SK-N-SH (cell line): ENCODE data around the gene UFSP2.

Source experiments
- ELF1 ChIP-seq: IDR thresholded peaks from 2 replicates; pipeline ENCODE4 v1.4.0; 2012
- EP300 ChIP-seq, 2 experiments: IDR thresholded peaks; 2 replicates each; pipeline versions ENCODE4 v1.4.0 to v1.6.1; 2012; ENCODE audit warnings: borderline replicate concordance in 1 of 2, low read depth in 1 of 2, low read length in 1 of 2
- GABPA ChIP-seq: IDR thresholded peaks from 2 replicates; pipeline ENCODE4 v1.4.0; 2012; ENCODE audit warnings: low read depth, mild to moderate bottlenecking
- JUND ChIP-seq: IDR thresholded peaks from 2 replicates; pipeline ENCODE4 v1.4.0; 2012
- NFIC ChIP-seq: IDR thresholded peaks from 2 replicates; pipeline ENCODE4 v1.4.0; 2012; ENCODE audit warnings: borderline replicate concordance
- NRF1 ChIP-seq: IDR thresholded peaks from 2 replicates; pipeline ENCODE4 v1.6.1; 2012; ENCODE audit warnings: low read depth, mild to moderate bottlenecking, low read length
- POLR2AphosphoS5 ChIP-seq: IDR thresholded peaks from 2 replicates; pipeline ENCODE4 v1.6.1; 2012; ENCODE audit warnings: low read depth, low read length
- TAF1 ChIP-seq: IDR thresholded peaks from 2 replicates; pipeline ENCODE4 v1.6.1; 2012; ENCODE audit warnings: low read depth, mild to moderate bottlenecking, low read length, moderate library complexity, borderline replicate concordance
- TEAD4 ChIP-seq: IDR thresholded peaks from 2 replicates; pipeline ENCODE4 v1.4.0; 2012; ENCODE audit warnings: mild to moderate bottlenecking, borderline replicate concordance; ENCODE audit not compliant: insufficient read depth
- TF ChIP-seq, protein P1 (sequence below): fragments of 200-600 bp; sonication (generic); IDR thresholded peaks from 2 replicates; pipeline ENCODE4 v1.6.1; 2017; ENCODE audit warnings: antibody characterized with exemption, mild to moderate bottlenecking, moderate library complexity
- TF ChIP-seq, protein P2 (sequence below): fragments of 150-350 bp; IDR thresholded peaks from 2 replicates; pipeline ENCODE4 v1.6.1; 2017; ENCODE audit warnings: antibody characterized with exemption, low read length, low read depth, borderline replicate concordance
- TF ChIP-seq, protein P3 (sequence below): IDR thresholded peaks from 2 replicates; pipeline ENCODE4 v1.4.0; 2012; ENCODE audit warnings: low read depth
- TF ChIP-seq, protein P4 (sequence below): IDR thresholded peaks from 2 replicates; pipeline ENCODE4 v1.4.0; 2012; ENCODE audit warnings: low read depth, borderline replicate concordance
- TF ChIP-seq, protein P5 (sequence below): IDR thresholded peaks from 2 replicates; pipeline ENCODE4 v1.6.1; 2012; ENCODE audit warnings: mild to moderate bottlenecking, low read depth, low read length, moderate library complexity

DNA sequence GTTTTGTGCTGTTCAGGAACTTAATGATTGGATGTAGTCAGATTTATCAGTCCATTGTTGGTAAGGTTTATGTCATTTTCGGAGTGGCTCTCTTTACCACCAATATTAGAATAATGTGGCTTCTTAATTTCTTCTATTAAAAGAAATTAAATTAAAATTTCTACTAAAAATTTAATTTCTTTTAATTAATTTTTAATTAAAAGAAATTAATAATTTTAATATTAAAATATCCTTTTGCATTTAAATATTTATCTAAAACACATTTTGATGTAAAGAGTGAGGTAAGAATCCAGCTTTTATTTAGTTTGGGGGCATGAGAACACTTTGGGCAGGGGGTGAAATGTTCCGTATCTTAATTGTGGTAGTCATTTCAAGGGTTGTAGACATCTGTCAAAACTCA is 15.7 kb upstream of the UFSP2 start:
- TF ChIP-seq EP300 (IDR thresholded peaks at IDR 0.05; ENCODE audit: borderline replicate concordance in 1 of 2, low read depth in 1 of 2, low read length in 1 of 2) (no peak), TAF1 (no peak), TEAD4 (no peak), POLR2AphosphoS5 (no peak), GABPA (no peak), NFIC (no peak), JUND (no peak), NRF1 (no peak), ELF1 (no peak)
- TF ChIP-seq, protein P1, sequence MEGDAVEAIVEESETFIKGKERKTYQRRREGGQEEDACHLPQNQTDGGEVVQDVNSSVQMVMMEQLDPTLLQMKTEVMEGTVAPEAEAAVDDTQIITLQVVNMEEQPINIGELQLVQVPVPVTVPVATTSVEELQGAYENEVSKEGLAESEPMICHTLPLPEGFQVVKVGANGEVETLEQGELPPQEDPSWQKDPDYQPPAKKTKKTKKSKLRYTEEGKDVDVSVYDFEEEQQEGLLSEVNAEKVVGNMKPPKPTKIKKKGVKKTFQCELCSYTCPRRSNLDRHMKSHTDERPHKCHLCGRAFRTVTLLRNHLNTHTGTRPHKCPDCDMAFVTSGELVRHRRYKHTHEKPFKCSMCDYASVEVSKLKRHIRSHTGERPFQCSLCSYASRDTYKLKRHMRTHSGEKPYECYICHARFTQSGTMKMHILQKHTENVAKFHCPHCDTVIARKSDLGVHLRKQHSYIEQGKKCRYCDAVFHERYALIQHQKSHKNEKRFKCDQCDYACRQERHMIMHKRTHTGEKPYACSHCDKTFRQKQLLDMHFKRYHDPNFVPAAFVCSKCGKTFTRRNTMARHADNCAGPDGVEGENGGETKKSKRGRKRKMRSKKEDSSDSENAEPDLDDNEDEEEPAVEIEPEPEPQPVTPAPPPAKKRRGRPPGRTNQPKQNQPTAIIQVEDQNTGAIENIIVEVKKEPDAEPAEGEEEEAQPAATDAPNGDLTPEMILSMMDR, result no peak
- TF ChIP-seq, protein P2, sequence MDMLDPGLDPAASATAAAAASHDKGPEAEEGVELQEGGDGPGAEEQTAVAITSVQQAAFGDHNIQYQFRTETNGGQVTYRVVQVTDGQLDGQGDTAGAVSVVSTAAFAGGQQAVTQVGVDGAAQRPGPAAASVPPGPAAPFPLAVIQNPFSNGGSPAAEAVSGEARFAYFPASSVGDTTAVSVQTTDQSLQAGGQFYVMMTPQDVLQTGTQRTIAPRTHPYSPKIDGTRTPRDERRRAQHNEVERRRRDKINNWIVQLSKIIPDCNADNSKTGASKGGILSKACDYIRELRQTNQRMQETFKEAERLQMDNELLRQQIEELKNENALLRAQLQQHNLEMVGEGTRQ, result no peak
- TF ChIP-seq, protein P3, sequence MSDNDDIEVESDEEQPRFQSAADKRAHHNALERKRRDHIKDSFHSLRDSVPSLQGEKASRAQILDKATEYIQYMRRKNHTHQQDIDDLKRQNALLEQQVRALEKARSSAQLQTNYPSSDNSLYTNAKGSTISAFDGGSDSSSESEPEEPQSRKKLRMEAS, result no peak
- TF ChIP-seq, protein P4, sequence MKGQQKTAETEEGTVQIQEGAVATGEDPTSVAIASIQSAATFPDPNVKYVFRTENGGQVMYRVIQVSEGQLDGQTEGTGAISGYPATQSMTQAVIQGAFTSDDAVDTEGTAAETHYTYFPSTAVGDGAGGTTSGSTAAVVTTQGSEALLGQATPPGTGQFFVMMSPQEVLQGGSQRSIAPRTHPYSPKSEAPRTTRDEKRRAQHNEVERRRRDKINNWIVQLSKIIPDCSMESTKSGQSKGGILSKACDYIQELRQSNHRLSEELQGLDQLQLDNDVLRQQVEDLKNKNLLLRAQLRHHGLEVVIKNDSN, result no peak
- TF ChIP-seq, protein P5, sequence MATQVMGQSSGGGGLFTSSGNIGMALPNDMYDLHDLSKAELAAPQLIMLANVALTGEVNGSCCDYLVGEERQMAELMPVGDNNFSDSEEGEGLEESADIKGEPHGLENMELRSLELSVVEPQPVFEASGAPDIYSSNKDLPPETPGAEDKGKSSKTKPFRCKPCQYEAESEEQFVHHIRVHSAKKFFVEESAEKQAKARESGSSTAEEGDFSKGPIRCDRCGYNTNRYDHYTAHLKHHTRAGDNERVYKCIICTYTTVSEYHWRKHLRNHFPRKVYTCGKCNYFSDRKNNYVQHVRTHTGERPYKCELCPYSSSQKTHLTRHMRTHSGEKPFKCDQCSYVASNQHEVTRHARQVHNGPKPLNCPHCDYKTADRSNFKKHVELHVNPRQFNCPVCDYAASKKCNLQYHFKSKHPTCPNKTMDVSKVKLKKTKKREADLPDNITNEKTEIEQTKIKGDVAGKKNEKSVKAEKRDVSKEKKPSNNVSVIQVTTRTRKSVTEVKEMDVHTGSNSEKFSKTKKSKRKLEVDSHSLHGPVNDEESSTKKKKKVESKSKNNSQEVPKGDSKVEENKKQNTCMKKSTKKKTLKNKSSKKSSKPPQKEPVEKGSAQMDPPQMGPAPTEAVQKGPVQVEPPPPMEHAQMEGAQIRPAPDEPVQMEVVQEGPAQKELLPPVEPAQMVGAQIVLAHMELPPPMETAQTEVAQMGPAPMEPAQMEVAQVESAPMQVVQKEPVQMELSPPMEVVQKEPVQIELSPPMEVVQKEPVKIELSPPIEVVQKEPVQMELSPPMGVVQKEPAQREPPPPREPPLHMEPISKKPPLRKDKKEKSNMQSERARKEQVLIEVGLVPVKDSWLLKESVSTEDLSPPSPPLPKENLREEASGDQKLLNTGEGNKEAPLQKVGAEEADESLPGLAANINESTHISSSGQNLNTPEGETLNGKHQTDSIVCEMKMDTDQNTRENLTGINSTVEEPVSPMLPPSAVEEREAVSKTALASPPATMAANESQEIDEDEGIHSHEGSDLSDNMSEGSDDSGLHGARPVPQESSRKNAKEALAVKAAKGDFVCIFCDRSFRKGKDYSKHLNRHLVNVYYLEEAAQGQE, result no peak
